Activated CD4-positive, alpha-beta memory T cell treated with anti-CD3 and anti-CD28 coated beads for 36 hours (primary cell): Measurements from ENCODE around the gene KMT5C. TPM values are rescaled to one million over a fixed set of nuclear protein-coding genes. Genes with fewer than 3 reads are reported as not detected.

Experiments
- CTCF ChIA-PET: fragments of 350-600 bp; sonication (Branson Sonifier 250); formaldehyde crosslinking; loops from one replicate; lab custom pipeline; 2021; ENCODE audit warnings: antibody characterized with exemption, inconsistent platforms; lab: Charles Lee
- POLR2A ChIA-PET: fragments of 350-600 bp; sonication (Branson Sonifier 250); formaldehyde crosslinking; loops from one replicate; lab custom pipeline; 2021; ENCODE audit warnings: antibody characterized with exemption; lab: Charles Lee
- DNase-seq: peaks from one replicate; pipeline ENCODE4 v3.0.0-alpha.2; 2020
- H3K27ac Mint-ChIP-seq: one replicate; pipeline ENCODE4 v1.8.0; 2021; ENCODE audit warnings: mixed read lengths
- H3K27me3 Mint-ChIP-seq: one replicate; pipeline ENCODE4 v1.8.0; 2021; ENCODE audit warnings: mixed read lengths
- H3K36me3 Mint-ChIP-seq: one replicate; pipeline ENCODE4 v1.8.0; 2021; ENCODE audit warnings: mixed read lengths
- H3K4me1 Mint-ChIP-seq: one replicate; pipeline ENCODE4 v1.8.0; 2021; ENCODE audit warnings: low read depth, mixed read lengths
- H3K4me3 Mint-ChIP-seq: one replicate; pipeline ENCODE4 v1.8.0; 2021; ENCODE audit warnings: mild to moderate bottlenecking, mixed read lengths
- H3K9me3 Mint-ChIP-seq: one replicate; pipeline ENCODE4 v1.8.0; 2021; ENCODE audit warnings: mixed read lengths
- intact Hi-C: fragments of 100-400 bp; cut with micrococcal nuclease; formaldehyde crosslinking; loops from one replicate; pipeline ENCODE4 v1.15.1; 2023
- total RNA-seq, 2 experiments: library from RNA; stranded (reverse); gene quantifications; one replicate each; pipeline ENCODE4 v1.2.3, GENCODE V29; 2021

KMT5C gene
- total RNA-seq, 2 experiments from 2014 or later, result 34.2 to 35.2 TPM

GRCh38 chr19:55385724-55386492 is 46.2 kb downstream of the KMT5C start, which contains the start of gene RPL28:
Gene RPL28, plus strand, starts transcription at chr19:55385932. Its CDS starts 426 bp downstream, at chr19:55386358.
- Mint-ChIP-seq H3K9me3 (no peaks in the 10 kb centered on the region), H3K36me3 (peaks cover 49% of the 10 kb centered on the region), H3K4me1 (peaks cover 59% of the 10 kb centered on the region), H3K27ac (peak within 1 kb of the TSS; percentile 92), H3K4me3 (peak within 1 kb of the TSS; percentile 96), H3K27me3 (no peaks in the 10 kb centered on the region)
- intact Hi-C loops, result loop anchor here (1.0 to 2.0 kb wide), 7 partner anchors 12 to 268 kb away; partner anchors contain the start of genes KMT5C, PPP6R1 and ZNF581
- ChIA-PET POLR2A (interaction anchor here (2.9 to 10.6 kb wide), 3 partner anchors 19 to 131 kb away, joined by 9 to 118 read pairs (median 38); partner anchors contain the start of genes KMT5C and UBE2S), CTCF (no interaction called here)
- DNase-seq, result peak; percentile 99

- Mint-ChIP-seq H3K36me3 (peaks cover 50% of the 10 kb centered on the region), H3K27me3 (no peaks in the 10 kb centered on the region), H3K4me3 (peak overlapping the region; percentile 96), H3K4me1 (peaks cover 59% of the 10 kb centered on the region), H3K9me3 (no peaks in the 10 kb centered on the region), H3K27ac (peak overlapping the region; percentile 92)
- ChIA-PET CTCF (no interaction called here), POLR2A (interaction anchor here (2.9 to 10.6 kb wide), 2 partner anchors 18 to 132 kb away, joined by 9 to 118 read pairs; partner anchors contain the start of gene UBE2S)
- DNase-seq, result no peak
- intact Hi-C loops, result no loop called here
These were observed 46.9 kb downstream of the KMT5C start for GRCh38 chr19:55386493-55386971.

- POLR2A ChIA-PET, result interaction anchor here (0.7 to 10.6 kb wide), 5 partner anchors 12 to 133 kb away, joined by 3 to 118 read pairs (median 3); partner anchors contain the start of genes KMT5C and UBE2S
- DNase-seq, result no peak
- Mint-ChIP-seq H3K4me1 (peaks cover 48% of the 10 kb centered on the region), H3K4me3 (peak overlapping the region; percentile 96), H3K27ac (peak overlapping the region; percentile 92), H3K9me3 (no peaks in the 10 kb centered on the region), H3K36me3 (peaks cover 50% of the 10 kb centered on the region), H3K27me3 (no peaks in the 10 kb centered on the region)
- intact Hi-C loops, result no loop called here
- CTCF ChIA-PET, result interaction anchor here (1.1 to 1.3 kb wide), 2 partner anchors 87 to 95 kb away, joined by 3 to 4 read pairs; no protein-coding TSS in a partner anchor
These were observed 48.2 kb downstream of the KMT5C start for GRCh38 chr19:55387736-55388497.

- H3K36me3 Mint-ChIP-seq, result peaks cover 50% of the 10 kb centered on the region
- no peak for DNase-seq
- peak overlapping the region; percentile 17 for H3K4me3 Mint-ChIP-seq
- H3K9me3 Mint-ChIP-seq, result no peaks in the 10 kb centered on the region
- H3K27me3 Mint-ChIP-seq, result no peaks in the 10 kb centered on the region
- intact Hi-C loops, result no loop called here
- peaks cover 40% of the 10 kb centered on the region for H3K4me1 Mint-ChIP-seq
- CTCF ChIA-PET, result interaction anchor here (1.0 to 1.5 kb wide), 3 partner anchors 28 to 301 kb away, joined by 3 to 5 read pairs (median 5); no protein-coding TSS in a partner anchor
- POLR2A ChIA-PET, result interaction anchor here (1.2 to 10.6 kb wide), 3 partner anchors 10 to 19 kb away, joined by 3 to 118 read pairs (median 5); partner anchors contain the start of gene UBE2S
- H3K27ac Mint-ChIP-seq, result peak overlapping the region; percentile 25
These were observed 50.0 kb downstream of the KMT5C start for GRCh38 chr19:55389386-55390317.

GRCh38 chr19:55390461-55390880 is 50.8 kb downstream of the KMT5C start:
- H3K27ac Mint-ChIP-seq, result peak overlapping the region; percentile 50
- peaks cover 38% of the 10 kb centered on the region for H3K4me1 Mint-ChIP-seq
- POLR2A ChIA-PET, result interaction anchor here (0.8 to 10.6 kb wide), 3 partner anchors 9 to 138 kb away, joined by 3 to 118 read pairs (median 5); partner anchors contain the start of gene UBE2S
- CTCF ChIA-PET, result interaction anchor here (0.8 to 1.5 kb wide), 4 partner anchors 27 to 302 kb away, joined by 3 to 5 read pairs (median 4); no protein-coding TSS in a partner anchor
- intact Hi-C loops, result no loop called here
- H3K36me3 Mint-ChIP-seq, result peaks cover 50% of the 10 kb centered on the region
- H3K4me3 Mint-ChIP-seq, result no peak overlapping the region
- no peaks in the 10 kb centered on the region for H3K9me3 Mint-ChIP-seq
- DNase-seq, result no peak
- no peaks in the 10 kb centered on the region for H3K27me3 Mint-ChIP-seq

- ChIA-PET POLR2A (interaction anchor here (0.7 to 10.6 kb wide), 3 partner anchors 9 to 139 kb away, joined by 3 to 118 read pairs (median 3); partner anchors contain the start of gene UBE2S), CTCF (interaction anchor here (0.8 to 1.5 kb wide), 3 partner anchors 27 to 99 kb away, joined by 3 to 5 read pairs (median 5); no protein-coding TSS in a partner anchor)
- intact Hi-C loops, result no loop called here
- Mint-ChIP-seq H3K36me3 (peaks cover 44% of the 10 kb centered on the region), H3K27me3 (no peaks in the 10 kb centered on the region), H3K4me1 (peaks cover 36% of the 10 kb centered on the region), H3K4me3 (no peak overlapping the region), H3K9me3 (no peaks in the 10 kb centered on the region), H3K27ac (no peak overlapping the region)
- DNase-seq, result no peak
These were observed 51.6 kb downstream of the KMT5C start for GRCh38 chr19:55391191-55391670.

- Mint-ChIP-seq H3K27me3 (no peaks in the 10 kb centered on the region), H3K27ac (no peak overlapping the region), H3K4me1 (peaks cover 33% of the 10 kb centered on the region), H3K36me3 (peaks cover 37% of the 10 kb centered on the region), H3K4me3 (no peak overlapping the region), H3K9me3 (no peaks in the 10 kb centered on the region)
- POLR2A ChIA-PET, result interaction anchor here (0.7 to 10.6 kb wide), 2 partner anchors 8 to 13 kb away, joined by 3 to 118 read pairs; partner anchors contain the start of gene UBE2S
- no peak for DNase-seq
- intact Hi-C loops, result no loop called here
- CTCF ChIA-PET, result no interaction called here
These were observed 52.3 kb downstream of the KMT5C start for GRCh38 chr19:55391702-55392615.

- no peak overlapping the region for H3K27ac Mint-ChIP-seq
- POLR2A ChIA-PET, result interaction anchor here (2.3 kb wide), 1 partner anchor 14 kb away, joined by 7 read pairs; the partner anchor contains the start of gene UBE2S
- DNase-seq, result no peak
- H3K4me3 Mint-ChIP-seq, result no peak overlapping the region
- peaks cover 26% of the 10 kb centered on the region for H3K36me3 Mint-ChIP-seq
- intact Hi-C loops, result no loop called here
- CTCF ChIA-PET, result no interaction called here
- no peaks in the 10 kb centered on the region for H3K9me3 Mint-ChIP-seq
- H3K4me1 Mint-ChIP-seq, result peaks cover 32% of the 10 kb centered on the region
- H3K27me3 Mint-ChIP-seq, result no peaks in the 10 kb centered on the region
These were observed 53.4 kb downstream of the KMT5C start for GRCh38 chr19:55392820-55393761.
